Astrocyte (in vitro differentiated cells and primary cell): ENCODE data around the gene EID2B. TPM values are rescaled to one million over a fixed set of nuclear protein-coding genes. Genes with fewer than 3 reads are reported as not detected.

ENCODE experiments used
- DNase-seq: peaks from one replicate; pipeline ENCODE4 v3.0.0-alpha.2; 2010; ENCODE audit warnings: low read depth
- FAIRE-seq: peaks from 2 replicates; lab custom pipeline; 2011; peaks lifted over from hg19 to GRCh38; lab: Jason Lieb, UNC
- H2AFZ ChIP-seq: 2 replicates; pipeline ENCODE4 v1.6.0; 2012; ENCODE audit warnings: low read depth, low read length, inconsistent platforms
- H3K27ac ChIP-seq: 2 replicates; pipeline ENCODE4 v1.5.1; 2011; ENCODE audit warnings: low read depth, low read length, inconsistent platforms
- H3K27me3 ChIP-seq: 2 replicates; pipeline ENCODE4 v1.6.0; 2011; ENCODE audit warnings: low read length, inconsistent platforms; ENCODE audit not compliant: insufficient read depth
- H3K36me3 ChIP-seq: 2 replicates; pipeline ENCODE4 v1.5.1; 2011; ENCODE audit warnings: low read length, inconsistent platforms; ENCODE audit not compliant: insufficient read depth
- H3K4me1 ChIP-seq: 2 replicates; pipeline ENCODE4 v1.5.1; 2011; ENCODE audit warnings: low read length, inconsistent platforms; ENCODE audit not compliant: insufficient read depth
- H3K4me2 ChIP-seq: 2 replicates; pipeline ENCODE4 v1.6.0; 2012; ENCODE audit warnings: low read length, inconsistent platforms
- H3K4me3 ChIP-seq: 2 replicates; pipeline ENCODE4 v1.5.1; 2011; ENCODE audit warnings: low read depth, mild to moderate bottlenecking, low read length, inconsistent platforms; ENCODE audit not compliant: insufficient read depth
- H3K79me2 ChIP-seq: 2 replicates; pipeline ENCODE4 v1.6.0; 2012; ENCODE audit warnings: mild to moderate bottlenecking, low read length, inconsistent platforms; ENCODE audit not compliant: insufficient read depth
- H3K9ac ChIP-seq: 2 replicates; pipeline ENCODE4 v1.6.0; 2012; ENCODE audit warnings: mild to moderate bottlenecking, low read length, inconsistent platforms
- H3K9me3 ChIP-seq: 2 replicates; pipeline ENCODE4 v1.5.1; 2012; ENCODE audit warnings: low read depth, mild to moderate bottlenecking, low read length, inconsistent platforms; ENCODE audit not compliant: insufficient read depth
- H4K20me1 ChIP-seq: 2 replicates; pipeline ENCODE4 v1.6.0; 2012; ENCODE audit warnings: low read length, inconsistent platforms; ENCODE audit not compliant: insufficient read depth
- H3K27ac Mint-ChIP-seq: one replicate; pipeline ENCODE4 v1.8.0; 2021; ENCODE audit warnings: mild to moderate bottlenecking, mixed read lengths; ENCODE audit not compliant: unreplicated experiment
- H3K27me3 Mint-ChIP-seq: one replicate; pipeline ENCODE4 v1.8.0; 2021; ENCODE audit warnings: low read depth, mixed read lengths; ENCODE audit not compliant: unreplicated experiment
- H3K36me3 Mint-ChIP-seq: one replicate; pipeline ENCODE4 v1.8.0; 2021; ENCODE audit warnings: low read depth, mixed read lengths; ENCODE audit not compliant: unreplicated experiment
- H3K4me1 Mint-ChIP-seq: one replicate; pipeline ENCODE4 v1.8.0; 2021; ENCODE audit warnings: low read depth, mixed read lengths; ENCODE audit not compliant: unreplicated experiment
- H3K4me3 Mint-ChIP-seq: one replicate; pipeline ENCODE4 v1.8.0; 2021; ENCODE audit warnings: mild to moderate bottlenecking, moderate library complexity, mixed read lengths; ENCODE audit not compliant: unreplicated experiment
- H3K9me3 Mint-ChIP-seq: one replicate; pipeline ENCODE4 v1.8.0; 2021; ENCODE audit warnings: mild to moderate bottlenecking, mixed read lengths; ENCODE audit not compliant: unreplicated experiment
- CTCF ChIP-seq: IDR thresholded peaks from 2 replicates; pipeline ENCODE4 v1.5.1; 2011; ENCODE audit warnings: low read depth, mild to moderate bottlenecking, inconsistent platforms, low read length, moderate library complexity; ENCODE audit not compliant: insufficient read depth
- EZH2 ChIP-seq: IDR thresholded peaks from 2 replicates; pipeline ENCODE4 v1.6.1; 2012; ENCODE audit warnings: mild to moderate bottlenecking, low read length, inconsistent platforms; ENCODE audit not compliant: insufficient read depth
- total RNA-seq: library from RNA; stranded (reverse); gene quantifications from 2 replicates; pipeline ENCODE4 v1.2.1, GENCODE V29; 2021

The EID2B gene
- total RNA-seq, 1 donor from 2014 or later, result 2.6 TPM

- Histone ChIP-seq H3K4me3 (no peak overlapping the region), H3K27ac (no peak overlapping the region), H3K4me2 (no peak overlapping the region), H3K36me3 (no peaks in the 10 kb centered on the region), H3K79me2 (no peaks in the 10 kb centered on the region), H4K20me1 (no peaks in the 10 kb centered on the region), H3K4me1 (no peaks in the 10 kb centered on the region), H3K27me3 (peaks cover 14% of the 10 kb centered on the region), H3K9me3 (no peaks in the 10 kb centered on the region), H2AFZ (no peak overlapping the region), H3K9ac (no peak overlapping the region)
- TF ChIP-seq CTCF, result no peak
- no peak for TF ChIP-seq EZH2
- no peak overlapping the region for H3K27ac Mint-ChIP-seq
- peaks cover 18% of the 10 kb centered on the region for H3K27me3 Mint-ChIP-seq
- DNase-seq, result no peak
- H3K36me3 Mint-ChIP-seq, result peaks cover 3% of the 10 kb centered on the region
- H3K4me1 Mint-ChIP-seq, result no peaks in the 10 kb centered on the region
- H3K9me3 Mint-ChIP-seq, result no peaks in the 10 kb centered on the region
- no peak for FAIRE-seq
- H3K4me3 Mint-ChIP-seq, result no peak overlapping the region
Measured at GRCh38 chr19:39520541-39521484, 11.8 kb downstream of the EID2B start.

DNA sequence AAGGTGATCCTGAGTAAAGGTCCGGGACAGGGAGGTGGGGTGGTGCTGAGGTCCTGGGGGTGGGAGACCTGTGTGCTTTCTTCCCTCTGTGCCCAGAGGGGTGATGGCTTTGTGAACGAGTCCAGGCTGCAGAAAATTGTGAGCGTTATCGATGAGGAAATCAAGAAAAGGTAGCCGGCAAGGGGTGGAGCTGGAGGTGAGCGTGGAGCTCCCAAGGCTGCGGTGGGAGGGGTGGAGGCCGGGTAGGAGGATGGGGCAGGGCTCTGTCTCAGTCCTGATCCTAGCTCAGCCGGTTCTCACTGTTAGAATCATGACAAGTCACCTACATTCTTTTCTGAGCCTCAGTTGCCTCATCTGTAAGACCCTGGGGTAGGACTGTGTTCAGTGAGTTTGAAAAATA is 13.7 kb downstream of the EID2B start:
- no peaks in the 10 kb centered on the region for H4K20me1 ChIP-seq
- H3K36me3 Mint-ChIP-seq, result peaks cover 3% of the 10 kb centered on the region
- H3K79me2 ChIP-seq, result no peaks in the 10 kb centered on the region
- no peaks in the 10 kb centered on the region for H3K36me3 ChIP-seq
- H3K4me1 ChIP-seq, result peaks cover 8% of the 10 kb centered on the region
- H3K4me1 Mint-ChIP-seq, result no peaks in the 10 kb centered on the region
- H3K27ac Mint-ChIP-seq, result no peak overlapping the region
- H3K27me3 Mint-ChIP-seq, result peaks cover 32% of the 10 kb centered on the region
- H3K27me3 ChIP-seq, result peaks cover 32% of the 10 kb centered on the region
- H3K4me3 Mint-ChIP-seq, result no peak overlapping the region
- H3K9ac ChIP-seq, result no peak overlapping the region
- TF ChIP-seq CTCF, result no peak
- TF ChIP-seq EZH2, result no peak
- DNase-seq, result no peak
- no peak for FAIRE-seq
- H3K27ac ChIP-seq, result no peak overlapping the region
- H3K9me3 Mint-ChIP-seq, result peaks cover 4% of the 10 kb centered on the region
- peaks cover 2% of the 10 kb centered on the region for H3K9me3 ChIP-seq
- no peak overlapping the region for H3K4me3 ChIP-seq
- no peak overlapping the region for H2AFZ ChIP-seq
- no peak overlapping the region for H3K4me2 ChIP-seq

DNA sequence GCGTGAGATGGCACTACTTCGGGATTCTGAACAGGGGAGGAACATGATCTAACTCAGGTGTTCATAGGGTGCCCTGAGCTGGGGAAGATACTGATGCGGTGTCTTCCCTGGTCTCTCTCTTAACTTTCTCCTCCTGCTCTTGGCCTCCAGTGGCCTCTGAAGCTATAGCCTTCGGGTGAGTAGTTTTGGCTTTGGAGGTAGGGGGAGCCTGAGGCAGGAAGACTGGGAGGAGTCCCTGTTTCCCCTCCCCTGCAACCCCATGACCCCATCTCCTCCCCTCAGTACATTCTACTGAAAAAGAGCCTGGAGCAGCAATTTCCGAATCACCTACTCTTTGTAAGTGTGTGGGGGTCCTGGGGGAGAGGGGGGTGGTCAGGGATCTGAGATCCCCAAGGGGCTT is 14.2 kb downstream of the EID2B start:
- Histone ChIP-seq H4K20me1 (no peaks in the 10 kb centered on the region), H3K36me3 (no peaks in the 10 kb centered on the region), H2AFZ (no peak overlapping the region), H3K79me2 (no peaks in the 10 kb centered on the region), H3K4me3 (no peak overlapping the region), H3K27ac (no peak overlapping the region), H3K4me1 (peaks cover 8% of the 10 kb centered on the region), H3K9me3 (peaks cover 2% of the 10 kb centered on the region), H3K4me2 (no peak overlapping the region), H3K9ac (no peak overlapping the region), H3K27me3 (peaks cover 36% of the 10 kb centered on the region)
- DNase-seq, result no peak
- H3K27ac Mint-ChIP-seq, result no peak overlapping the region
- peaks cover 4% of the 10 kb centered on the region for H3K9me3 Mint-ChIP-seq
- no peaks in the 10 kb centered on the region for H3K4me1 Mint-ChIP-seq
- no peak for FAIRE-seq
- no peak for TF ChIP-seq CTCF
- no peak for TF ChIP-seq EZH2
- H3K36me3 Mint-ChIP-seq, result peaks cover 3% of the 10 kb centered on the region
- no peak overlapping the region for H3K4me3 Mint-ChIP-seq
- H3K27me3 Mint-ChIP-seq, result peaks cover 37% of the 10 kb centered on the region
